WTC11 (cell line): ENCODE results near the gene FOXA3. TPM values are rescaled to one million over a fixed set of nuclear protein-coding genes. Genes with fewer than 3 reads are reported as not detected.
A peak's percentile ranks its signal among the peaks of the same experiment; 100 is the strongest.

Source experiments
- ATAC-seq: fragments of 200-7000 bp; cut with Tn5 transposase; 2 replicates; pipeline ENCODE4 v1.10.0; 2021; ENCODE audit warnings: mild to moderate bottlenecking, moderate library complexity
- CTCF ChIA-PET: fragments of 300-600 bp; sonication (Branson Sonifier 250); formaldehyde crosslinking; loops from one replicate; lab custom pipeline; 2021; ENCODE audit warnings: antibody characterized with exemption; lab: Charles Lee
- POLR2A ChIA-PET: fragments of 350-600 bp; sonication (Branson Sonifier 250); formaldehyde crosslinking; loops from one replicate; lab custom pipeline; 2021; ENCODE audit warnings: antibody characterized with exemption; lab: Charles Lee
- DNase-seq: peaks from one replicate; pipeline ENCODE4 v3.0.0; 2021; ENCODE audit warnings: low spot score
- H3K27ac Mint-ChIP-seq: 2 replicates; pipeline ENCODE4 v1.8.0; 2021; ENCODE audit warnings: mixed read lengths
- H3K27me3 Mint-ChIP-seq: 2 replicates; pipeline ENCODE4 v1.8.0; 2021; ENCODE audit warnings: low read depth, mild to moderate bottlenecking, moderate library complexity, mixed read lengths
- H3K36me3 Mint-ChIP-seq: 2 replicates; pipeline ENCODE4 v1.8.0; 2021; ENCODE audit warnings: mixed read lengths
- H3K4me1 Mint-ChIP-seq: 2 replicates; pipeline ENCODE4 v1.8.0; 2022; ENCODE audit warnings: mixed read lengths
- H3K4me3 Mint-ChIP-seq: 2 replicates; pipeline ENCODE4 v1.8.0; 2021; ENCODE audit warnings: mild to moderate bottlenecking, moderate library complexity, mixed read lengths
- H3K9me3 Mint-ChIP-seq: 2 replicates; pipeline ENCODE4 v1.8.0; 2021; ENCODE audit warnings: mixed read lengths
- CREB1 ChIP-seq: sonication (generic); formaldehyde crosslinking; IDR thresholded peaks from 2 replicates; pipeline ENCODE4 v1.8.0; 2023; ENCODE audit warnings: mild to moderate bottlenecking, missing genetic modification reagents
- FOXJ3 ChIP-seq: sonication (generic); formaldehyde crosslinking; IDR thresholded peaks from 2 replicates; pipeline ENCODE4 v1.9.0; 2021; ENCODE audit warnings: missing genetic modification reagents, mild to moderate bottlenecking, borderline replicate concordance
- GABPB1 ChIP-seq: sonication (generic); formaldehyde crosslinking; IDR thresholded peaks from 2 replicates; pipeline ENCODE4 v1.8.1; 2023; ENCODE audit warnings: mild to moderate bottlenecking, missing genetic modification reagents
- JUN ChIP-seq: sonication (generic); formaldehyde crosslinking; IDR thresholded peaks from 2 replicates; pipeline ENCODE4 v1.8.0; 2023; ENCODE audit warnings: mild to moderate bottlenecking, missing genetic modification reagents
- NFATC4 ChIP-seq: fragments of 250-450 bp; sonication (Bioruptor Pico); IDR thresholded peaks from 2 replicates; pipeline ENCODE4 v1.9.0; 2021; ENCODE audit warnings: mild to moderate bottlenecking
- NFYB ChIP-seq: sonication (generic); formaldehyde crosslinking; conservative IDR thresholded peaks from 2 replicates; pipeline ENCODE4 v1.8.0; 2022; ENCODE audit warnings: low read depth, missing genetic modification reagents
- OVOL2 ChIP-seq: fragments of 250-450 bp; sonication (Bioruptor Pico); IDR thresholded peaks from 2 replicates; pipeline ENCODE4 v1.9.0; 2021; ENCODE audit warnings: mild to moderate bottlenecking, borderline replicate concordance
- SMAD4 ChIP-seq: sonication (generic); formaldehyde crosslinking; IDR thresholded peaks from 2 replicates; pipeline ENCODE4 v1.8.0; 2022; ENCODE audit warnings: mild to moderate bottlenecking, missing genetic modification reagents
- SOX15 ChIP-seq: fragments of 250-450 bp; sonication (Bioruptor Pico); IDR thresholded peaks from 2 replicates; pipeline ENCODE4 v1.9.0; 2021; ENCODE audit warnings: mild to moderate bottlenecking
- SP1 ChIP-seq: sonication (generic); formaldehyde crosslinking; conservative IDR thresholded peaks from 2 replicates; pipeline ENCODE4 v1.8.1; 2022; ENCODE audit warnings: missing genetic modification reagents
- ZNF121 ChIP-seq: sonication (generic); formaldehyde crosslinking; IDR thresholded peaks from 2 replicates; pipeline ENCODE4 v1.8.0; 2023; ENCODE audit warnings: missing genetic modification reagents
- ZNF423 ChIP-seq: fragments of 250-450 bp; sonication (Bioruptor Pico); IDR thresholded peaks from 2 replicates; pipeline ENCODE4 v2.1.2; 2022; ENCODE audit warnings: mild to moderate bottlenecking, moderate library complexity
- total RNA-seq: library from RNA; stranded (reverse); gene quantifications from 3 replicates; pipeline ENCODE4 v1.2.3, GENCODE V29; 2021
- TF ChIP-seq, protein P1 (sequence below): sonication (generic); formaldehyde crosslinking; IDR thresholded peaks from 2 replicates; pipeline ENCODE4 v1.8.1; 2023; ENCODE audit warnings: mild to moderate bottlenecking, missing genetic modification reagents
- TF ChIP-seq, protein P2 (sequence below): sonication (generic); formaldehyde crosslinking; IDR thresholded peaks from 2 replicates; pipeline ENCODE4 v1.8.1; 2023; ENCODE audit warnings: mild to moderate bottlenecking, missing genetic modification reagents, borderline replicate concordance
- TF ChIP-seq, protein P3 (sequence below): sonication (generic); formaldehyde crosslinking; IDR thresholded peaks from 2 replicates; pipeline ENCODE4 v1.8.1; 2022; ENCODE audit warnings: mild to moderate bottlenecking, missing genetic modification reagents, moderate library complexity, borderline replicate concordance
- TF ChIP-seq, protein P4 (sequence below): sonication (generic); formaldehyde crosslinking; IDR thresholded peaks from 2 replicates; pipeline ENCODE4 v1.8.1; 2023; ENCODE audit warnings: mild to moderate bottlenecking, moderate library complexity, missing genetic modification reagents
- TF ChIP-seq, protein P5 (sequence below): sonication (generic); formaldehyde crosslinking; IDR thresholded peaks from 2 replicates; pipeline ENCODE4 v1.8.0; 2022; ENCODE audit warnings: mild to moderate bottlenecking, missing genetic modification reagents

The FOXA3 gene
- total RNA-seq, 1 experiment from 2014 or later, result 20.7 TPM

DNA sequence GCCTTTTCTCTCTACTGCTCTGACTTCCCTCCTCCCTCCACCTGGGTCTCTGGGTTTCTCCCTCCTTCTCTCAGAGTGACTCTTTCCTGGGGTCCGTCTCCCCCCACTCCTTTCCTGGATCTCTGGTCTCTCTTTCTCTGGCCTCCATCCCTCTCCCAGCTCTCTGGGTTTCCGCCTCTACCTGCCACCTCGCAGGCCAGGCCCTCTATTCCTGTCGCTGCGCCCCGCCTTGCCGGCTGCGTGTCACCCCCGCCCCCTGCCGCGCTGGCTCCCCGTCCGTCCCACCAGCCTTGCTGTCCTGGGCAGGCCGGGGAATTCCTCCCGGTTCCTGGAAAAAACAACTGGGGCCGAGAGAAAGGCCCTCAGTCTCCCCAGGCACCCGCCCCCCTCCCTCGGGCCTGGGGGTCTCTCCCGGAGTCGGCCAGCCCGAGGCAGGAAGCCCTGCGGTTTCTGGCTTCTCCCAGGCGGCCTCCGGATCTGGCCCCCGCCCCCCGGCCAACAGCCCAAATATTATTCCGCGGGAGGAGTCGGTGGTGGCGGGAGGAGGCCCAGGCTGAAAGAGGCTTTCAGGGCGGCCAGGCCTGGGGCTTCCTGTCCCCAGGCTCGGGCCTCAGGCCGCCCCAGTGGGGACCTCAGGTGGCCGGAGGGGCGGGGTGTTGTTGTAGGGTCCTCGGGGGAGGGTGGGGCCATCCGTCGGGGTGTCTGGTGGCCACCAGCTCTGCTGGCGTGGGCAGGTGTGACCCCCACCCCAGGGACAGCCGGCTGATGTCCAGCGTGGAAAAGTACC, 12.5 kb downstream of the FOXA3 start:
- peaks cover 8% of the 10 kb centered on the region for H3K36me3 Mint-ChIP-seq
- ChIA-PET POLR2A (interaction anchor here (1.3 kb wide), 1 partner anchor 13 kb away, joined by 6 read pairs; the partner anchor contains the start of gene FOXA3), CTCF (interaction anchor here (0.8 to 1.6 kb wide), 3 partner anchors 12 to 60 kb away, joined by 3 to 7 read pairs (median 3); partner anchors contain the start of gene FOXA3)
- DNase-seq (peak; percentile 57), ATAC-seq (peak; percentile 43)
- no peak for TF ChIP-seq FOXJ3
- peak; percentile 53 for TF ChIP-seq ZNF423 (CRISPR knock-in tag)
- no peak for TF ChIP-seq JUN (CRISPR knock-in tag)
- TF ChIP-seq, protein P1, sequence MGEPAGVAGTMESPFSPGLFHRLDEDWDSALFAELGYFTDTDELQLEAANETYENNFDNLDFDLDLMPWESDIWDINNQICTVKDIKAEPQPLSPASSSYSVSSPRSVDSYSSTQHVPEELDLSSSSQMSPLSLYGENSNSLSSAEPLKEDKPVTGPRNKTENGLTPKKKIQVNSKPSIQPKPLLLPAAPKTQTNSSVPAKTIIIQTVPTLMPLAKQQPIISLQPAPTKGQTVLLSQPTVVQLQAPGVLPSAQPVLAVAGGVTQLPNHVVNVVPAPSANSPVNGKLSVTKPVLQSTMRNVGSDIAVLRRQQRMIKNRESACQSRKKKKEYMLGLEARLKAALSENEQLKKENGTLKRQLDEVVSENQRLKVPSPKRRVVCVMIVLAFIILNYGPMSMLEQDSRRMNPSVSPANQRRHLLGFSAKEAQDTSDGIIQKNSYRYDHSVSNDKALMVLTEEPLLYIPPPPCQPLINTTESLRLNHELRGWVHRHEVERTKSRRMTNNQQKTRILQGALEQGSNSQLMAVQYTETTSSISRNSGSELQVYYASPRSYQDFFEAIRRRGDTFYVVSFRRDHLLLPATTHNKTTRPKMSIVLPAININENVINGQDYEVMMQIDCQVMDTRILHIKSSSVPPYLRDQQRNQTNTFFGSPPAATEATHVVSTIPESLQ, result no peak
- TF ChIP-seq NFYB, result no peak
- TF ChIP-seq SP1 (CRISPR knock-in tag), result peak; percentile 24; the same call in 1 of the 2 replicates
- 0 out of 2 replicates have a peak, but pooled peaks have one; percentile 6 for TF ChIP-seq GABPB1 (CRISPR knock-in tag)
- TF ChIP-seq ZNF121 (CRISPR knock-in tag), result no peak; the same call in 1 of the 2 replicates
- TF ChIP-seq OVOL2, result no peak
- no peak for TF ChIP-seq SMAD4 (CRISPR knock-in tag)
- TF ChIP-seq, protein P2, sequence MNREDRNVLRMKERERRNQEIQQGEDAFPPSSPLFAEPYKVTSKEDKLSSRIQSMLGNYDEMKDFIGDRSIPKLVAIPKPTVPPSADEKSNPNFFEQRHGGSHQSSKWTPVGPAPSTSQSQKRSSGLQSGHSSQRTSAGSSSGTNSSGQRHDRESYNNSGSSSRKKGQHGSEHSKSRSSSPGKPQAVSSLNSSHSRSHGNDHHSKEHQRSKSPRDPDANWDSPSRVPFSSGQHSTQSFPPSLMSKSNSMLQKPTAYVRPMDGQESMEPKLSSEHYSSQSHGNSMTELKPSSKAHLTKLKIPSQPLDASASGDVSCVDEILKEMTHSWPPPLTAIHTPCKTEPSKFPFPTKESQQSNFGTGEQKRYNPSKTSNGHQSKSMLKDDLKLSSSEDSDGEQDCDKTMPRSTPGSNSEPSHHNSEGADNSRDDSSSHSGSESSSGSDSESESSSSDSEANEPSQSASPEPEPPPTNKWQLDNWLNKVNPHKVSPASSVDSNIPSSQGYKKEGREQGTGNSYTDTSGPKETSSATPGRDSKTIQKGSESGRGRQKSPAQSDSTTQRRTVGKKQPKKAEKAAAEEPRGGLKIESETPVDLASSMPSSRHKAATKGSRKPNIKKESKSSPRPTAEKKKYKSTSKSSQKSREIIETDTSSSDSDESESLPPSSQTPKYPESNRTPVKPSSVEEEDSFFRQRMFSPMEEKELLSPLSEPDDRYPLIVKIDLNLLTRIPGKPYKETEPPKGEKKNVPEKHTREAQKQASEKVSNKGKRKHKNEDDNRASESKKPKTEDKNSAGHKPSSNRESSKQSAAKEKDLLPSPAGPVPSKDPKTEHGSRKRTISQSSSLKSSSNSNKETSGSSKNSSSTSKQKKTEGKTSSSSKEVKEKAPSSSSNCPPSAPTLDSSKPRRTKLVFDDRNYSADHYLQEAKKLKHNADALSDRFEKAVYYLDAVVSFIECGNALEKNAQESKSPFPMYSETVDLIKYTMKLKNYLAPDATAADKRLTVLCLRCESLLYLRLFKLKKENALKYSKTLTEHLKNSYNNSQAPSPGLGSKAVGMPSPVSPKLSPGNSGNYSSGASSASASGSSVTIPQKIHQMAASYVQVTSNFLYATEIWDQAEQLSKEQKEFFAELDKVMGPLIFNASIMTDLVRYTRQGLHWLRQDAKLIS, result no peak
- no peak for TF ChIP-seq SOX15 (CRISPR knock-in tag)
- TF ChIP-seq, protein P3, sequence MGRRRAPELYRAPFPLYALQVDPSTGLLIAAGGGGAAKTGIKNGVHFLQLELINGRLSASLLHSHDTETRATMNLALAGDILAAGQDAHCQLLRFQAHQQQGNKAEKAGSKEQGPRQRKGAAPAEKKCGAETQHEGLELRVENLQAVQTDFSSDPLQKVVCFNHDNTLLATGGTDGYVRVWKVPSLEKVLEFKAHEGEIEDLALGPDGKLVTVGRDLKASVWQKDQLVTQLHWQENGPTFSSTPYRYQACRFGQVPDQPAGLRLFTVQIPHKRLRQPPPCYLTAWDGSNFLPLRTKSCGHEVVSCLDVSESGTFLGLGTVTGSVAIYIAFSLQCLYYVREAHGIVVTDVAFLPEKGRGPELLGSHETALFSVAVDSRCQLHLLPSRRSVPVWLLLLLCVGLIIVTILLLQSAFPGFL (CRISPR knock-in tag), result no peak
- TF ChIP-seq, protein P4, sequence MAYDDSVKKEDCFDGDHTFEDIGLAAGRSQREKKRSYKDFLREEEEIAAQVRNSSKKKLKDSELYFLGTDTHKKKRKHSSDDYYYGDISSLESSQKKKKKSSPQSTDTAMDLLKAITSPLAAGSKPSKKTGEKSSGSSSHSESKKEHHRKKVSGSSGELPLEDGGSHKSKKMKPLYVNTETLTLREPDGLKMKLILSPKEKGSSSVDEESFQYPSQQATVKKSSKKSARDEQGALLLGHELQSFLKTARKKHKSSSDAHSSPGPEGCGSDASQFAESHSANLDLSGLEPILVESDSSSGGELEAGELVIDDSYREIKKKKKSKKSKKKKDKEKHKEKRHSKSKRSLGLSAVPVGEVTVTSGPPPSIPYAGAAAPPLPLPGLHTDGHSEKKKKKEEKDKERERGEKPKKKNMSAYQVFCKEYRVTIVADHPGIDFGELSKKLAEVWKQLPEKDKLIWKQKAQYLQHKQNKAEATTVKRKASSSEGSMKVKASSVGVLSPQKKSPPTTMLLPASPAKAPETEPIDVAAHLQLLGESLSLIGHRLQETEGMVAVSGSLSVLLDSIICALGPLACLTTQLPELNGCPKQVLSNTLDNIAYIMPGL, result no peak
- no peak for TF ChIP-seq NFATC4 (CRISPR knock-in tag)
- TF ChIP-seq CREB1 (CRISPR knock-in tag), result no peak
- TF ChIP-seq, protein P5, sequence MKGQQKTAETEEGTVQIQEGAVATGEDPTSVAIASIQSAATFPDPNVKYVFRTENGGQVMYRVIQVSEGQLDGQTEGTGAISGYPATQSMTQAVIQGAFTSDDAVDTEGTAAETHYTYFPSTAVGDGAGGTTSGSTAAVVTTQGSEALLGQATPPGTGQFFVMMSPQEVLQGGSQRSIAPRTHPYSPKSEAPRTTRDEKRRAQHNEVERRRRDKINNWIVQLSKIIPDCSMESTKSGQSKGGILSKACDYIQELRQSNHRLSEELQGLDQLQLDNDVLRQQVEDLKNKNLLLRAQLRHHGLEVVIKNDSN (CRISPR knock-in tag), result no peak
- H3K27me3 Mint-ChIP-seq, result no peaks in the 10 kb centered on the region
- no peaks in the 10 kb centered on the region for H3K9me3 Mint-ChIP-seq
- peak overlapping the region; percentile 71 for H3K4me3 Mint-ChIP-seq
- H3K4me1 Mint-ChIP-seq, result peaks cover 49% of the 10 kb centered on the region
- peak overlapping the region; percentile 63 for H3K27ac Mint-ChIP-seq
